ENCODE results near the gene PSMD13. TPM values are rescaled to one million over a fixed set of nuclear protein-coding genes. Genes with fewer than 3 reads are reported as not detected.

The PSMD13 gene
- total RNA-seq, 1 donor from 2014 or later = 89.9 TPM

GRCh38 chr11:210803-211180 lies 26.0 kb upstream of the PSMD13 start:
- Histone ChIP-seq H3K4me1 (peaks cover 25% of the 10 kb centered on the region), H3K36me3 (peaks cover 58% of the 10 kb centered on the region), H3K4me3 (no peak overlapping the region), H3K9me3 (no peaks in the 10 kb centered on the region), H3K27ac (no peak overlapping the region), H3K27me3 (no peaks in the 10 kb centered on the region)
- intact Hi-C loops (cut with DNase I) = no loop called here
- no peak for TF ChIP-seq CTCF (IDR thresholded peaks at IDR 0.05)
- DNase-seq = peak; percentile 58
- no peak for ATAC-seq

GRCh38 chr11:211295-211694 lies 25.5 kb upstream of the PSMD13 start:
- Histone ChIP-seq H3K4me1 (peaks cover 20% of the 10 kb centered on the region), H3K4me3 (no peak overlapping the region), H3K36me3 (peaks cover 63% of the 10 kb centered on the region), H3K27ac (no peak overlapping the region), H3K9me3 (no peaks in the 10 kb centered on the region), H3K27me3 (no peaks in the 10 kb centered on the region)
- intact Hi-C loops (cut with DNase I) = no loop called here
- TF ChIP-seq CTCF (IDR thresholded peaks at IDR 0.05) = no peak
- DNase-seq = no peak
- ATAC-seq = no peak

GRCh38 chr11:211741-212140 lies 25.0 kb upstream of the PSMD13 start:
- DNase-seq = peak; percentile 52
- Histone ChIP-seq H3K9me3 (no peaks in the 10 kb centered on the region), H3K4me3 (no peak overlapping the region), H3K27me3 (no peaks in the 10 kb centered on the region), H3K36me3 (peaks cover 65% of the 10 kb centered on the region), H3K4me1 (peaks cover 19% of the 10 kb centered on the region), H3K27ac (no peak overlapping the region)
- intact Hi-C loops (cut with DNase I) = no loop called here
- TF ChIP-seq CTCF (IDR thresholded peaks at IDR 0.05) = no peak
- ATAC-seq = no peak

DNA sequence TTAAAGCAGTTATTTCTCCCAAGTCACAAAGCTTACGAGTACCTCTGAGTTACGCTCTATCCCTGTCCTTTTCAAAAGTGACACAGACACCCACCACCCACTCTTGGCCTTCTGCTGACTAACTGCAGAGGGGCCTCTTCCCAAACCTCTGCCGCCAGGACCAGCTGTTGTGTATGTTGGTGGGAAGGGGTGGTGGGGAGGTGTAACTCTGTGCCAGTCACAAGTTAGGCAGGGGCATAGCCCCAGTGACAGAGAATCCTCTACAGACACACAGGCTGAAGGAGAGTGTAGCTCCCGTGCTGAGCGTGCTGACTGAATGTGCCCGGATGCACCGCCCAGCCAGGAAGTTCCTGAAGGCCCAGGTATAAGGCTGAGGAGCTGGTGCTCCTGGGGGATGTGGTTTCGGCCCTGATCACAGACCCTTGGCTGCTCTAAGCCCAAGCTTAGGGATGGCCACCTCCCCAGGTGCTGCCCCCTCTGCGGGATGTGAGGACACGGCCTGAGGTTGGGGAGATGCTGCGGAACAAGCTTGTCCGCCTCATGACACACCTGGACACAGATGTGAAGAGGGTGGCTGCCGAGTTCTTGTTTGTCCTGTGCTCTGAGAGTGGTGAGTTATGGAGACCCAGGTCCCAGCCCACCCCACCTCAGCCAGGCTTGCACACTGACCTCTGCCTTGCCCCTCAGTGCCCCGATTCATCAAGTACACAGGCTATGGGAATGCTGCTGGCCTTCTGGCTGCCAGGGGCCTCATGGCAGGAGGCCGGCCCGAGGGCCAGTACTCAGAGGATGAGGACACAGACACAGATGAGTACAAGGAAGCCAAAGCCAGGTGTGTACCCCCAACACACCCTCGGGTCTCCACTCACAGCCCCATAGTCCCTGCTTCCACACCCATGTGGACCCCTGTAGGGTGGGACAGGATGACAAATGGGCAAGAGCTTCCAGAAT lies 24.4 kb upstream of the PSMD13 start:
- DNase-seq = peak; percentile 59
- Histone ChIP-seq H3K27ac (no peak overlapping the region), H3K4me1 (peaks cover 19% of the 10 kb centered on the region), H3K4me3 (no peak overlapping the region), H3K36me3 (peaks cover 65% of the 10 kb centered on the region), H3K9me3 (no peaks in the 10 kb centered on the region), H3K27me3 (no peaks in the 10 kb centered on the region)
- ATAC-seq = no peak
- no peak for TF ChIP-seq CTCF (IDR thresholded peaks at IDR 0.05)
- intact Hi-C loops (cut with DNase I) = no loop called here

DNA sequence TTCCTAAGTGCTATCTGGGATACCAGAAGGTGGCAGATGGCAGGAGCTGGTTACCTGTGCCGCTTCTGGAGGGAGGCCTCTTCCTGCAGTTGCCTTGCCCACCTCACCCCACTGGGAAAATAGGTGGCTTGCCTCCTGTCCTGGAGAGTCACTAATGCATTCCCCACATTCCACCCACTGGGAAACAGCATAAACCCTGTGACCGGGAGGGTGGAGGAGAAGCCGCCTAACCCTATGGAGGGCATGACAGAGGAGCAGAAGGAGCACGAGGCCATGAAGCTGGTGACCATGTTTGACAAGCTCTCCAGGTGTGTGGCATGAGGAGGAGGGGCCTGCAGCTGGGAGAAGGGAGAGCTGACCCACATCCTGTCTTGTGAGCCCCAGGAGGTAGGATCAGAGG lies 23.7 kb upstream of the PSMD13 start:
- no peak for ATAC-seq
- no peak overlapping the region for H3K27ac ChIP-seq
- peaks cover 19% of the 10 kb centered on the region for H3K4me1 ChIP-seq
- intact Hi-C loops (cut with DNase I) = no loop called here
- peaks cover 65% of the 10 kb centered on the region for H3K36me3 ChIP-seq
- no peak for DNase-seq
- no peaks in the 10 kb centered on the region for H3K27me3 ChIP-seq
- no peak overlapping the region for H3K4me3 ChIP-seq
- no peak for TF ChIP-seq CTCF (IDR thresholded peaks at IDR 0.05)
- no peaks in the 10 kb centered on the region for H3K9me3 ChIP-seq
